WERI-Rb-1 (cell line): ENCODE data around the gene NRXN2.
A peak's percentile ranks its signal among the peaks of the same experiment; 100 is the strongest.

Experiments used
- DNase-seq: peaks from one replicate; pipeline ENCODE4 v3.0.0-alpha.2; 2020
- H3K27ac ChIP-seq: fragments of 250-450 bp; sonication (Bioruptor Pico); 2 replicates; pipeline ENCODE4 v1.5.1; 2020; ENCODE audit warnings: mild to moderate bottlenecking, moderate library complexity
- H3K27me3 ChIP-seq: fragments of 250-450 bp; sonication (Bioruptor Pico); 2 replicates; pipeline ENCODE4 v1.5.1; 2021; ENCODE audit warnings: mild to moderate bottlenecking, low read depth, moderate library complexity; ENCODE audit not compliant: insufficient read depth, severe bottlenecking
- H3K36me3 ChIP-seq: fragments of 250-450 bp; sonication (Bioruptor Pico); 2 replicates; pipeline ENCODE4 v1.5.1; 2020; ENCODE audit warnings: mild to moderate bottlenecking, moderate library complexity
- H3K4me3 ChIP-seq: 2 replicates; pipeline ENCODE4 v1.5.1; 2011; ENCODE audit warnings: low read depth, mild to moderate bottlenecking, control low read depth, low read length
- H3K9me3 ChIP-seq: fragments of 250-450 bp; sonication (Bioruptor Pico); 2 replicates; pipeline ENCODE4 v1.5.1; 2021; ENCODE audit warnings: mild to moderate bottlenecking, moderate library complexity; ENCODE audit not compliant: severe bottlenecking
- TF ChIP-seq, protein P1 (sequence below): IDR thresholded peaks from 2 replicates; pipeline ENCODE4 v1.5.1; 2011; ENCODE audit warnings: low read depth, mild to moderate bottlenecking, control low read depth, inconsistent platforms, low read length

NRXN2 gene

DNA sequence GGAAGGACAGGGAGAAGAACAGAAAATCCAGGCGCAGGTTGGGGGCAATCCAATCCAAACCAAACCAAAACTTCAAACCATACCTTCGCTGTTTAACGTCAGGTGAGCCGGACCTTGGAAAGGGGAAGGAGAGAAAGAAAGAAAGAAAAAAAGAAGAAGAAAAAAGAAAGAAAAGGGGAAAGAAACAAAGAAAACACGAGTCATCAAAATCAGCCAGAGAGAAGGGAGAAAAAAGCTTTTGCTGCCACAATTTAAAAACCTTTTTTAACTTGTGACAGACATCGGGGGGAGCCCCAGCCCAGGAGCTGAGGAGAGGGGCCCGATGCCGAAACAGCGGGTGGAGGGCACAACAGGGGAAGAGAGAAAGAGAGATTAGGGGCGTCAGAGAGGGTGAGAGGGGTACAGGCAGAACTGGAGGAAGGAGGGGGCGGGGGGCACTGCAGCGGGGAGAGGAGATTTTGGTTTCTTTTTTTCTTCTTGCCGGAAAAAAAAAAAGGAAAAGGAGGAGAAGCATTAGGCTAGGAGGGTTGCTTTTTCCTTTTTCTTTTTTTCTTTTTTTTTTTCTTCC is 30.1 kb downstream of the NRXN2 start:
- Histone ChIP-seq H3K4me3 (no peak overlapping the region), H3K27ac (no peak overlapping the region), H3K36me3 (no peaks in the 10 kb centered on the region), H3K9me3 (no peaks in the 10 kb centered on the region), H3K27me3 (no peaks in the 10 kb centered on the region)
- no peak for DNase-seq
- TF ChIP-seq, protein P1, sequence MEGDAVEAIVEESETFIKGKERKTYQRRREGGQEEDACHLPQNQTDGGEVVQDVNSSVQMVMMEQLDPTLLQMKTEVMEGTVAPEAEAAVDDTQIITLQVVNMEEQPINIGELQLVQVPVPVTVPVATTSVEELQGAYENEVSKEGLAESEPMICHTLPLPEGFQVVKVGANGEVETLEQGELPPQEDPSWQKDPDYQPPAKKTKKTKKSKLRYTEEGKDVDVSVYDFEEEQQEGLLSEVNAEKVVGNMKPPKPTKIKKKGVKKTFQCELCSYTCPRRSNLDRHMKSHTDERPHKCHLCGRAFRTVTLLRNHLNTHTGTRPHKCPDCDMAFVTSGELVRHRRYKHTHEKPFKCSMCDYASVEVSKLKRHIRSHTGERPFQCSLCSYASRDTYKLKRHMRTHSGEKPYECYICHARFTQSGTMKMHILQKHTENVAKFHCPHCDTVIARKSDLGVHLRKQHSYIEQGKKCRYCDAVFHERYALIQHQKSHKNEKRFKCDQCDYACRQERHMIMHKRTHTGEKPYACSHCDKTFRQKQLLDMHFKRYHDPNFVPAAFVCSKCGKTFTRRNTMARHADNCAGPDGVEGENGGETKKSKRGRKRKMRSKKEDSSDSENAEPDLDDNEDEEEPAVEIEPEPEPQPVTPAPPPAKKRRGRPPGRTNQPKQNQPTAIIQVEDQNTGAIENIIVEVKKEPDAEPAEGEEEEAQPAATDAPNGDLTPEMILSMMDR = no peak

DNA sequence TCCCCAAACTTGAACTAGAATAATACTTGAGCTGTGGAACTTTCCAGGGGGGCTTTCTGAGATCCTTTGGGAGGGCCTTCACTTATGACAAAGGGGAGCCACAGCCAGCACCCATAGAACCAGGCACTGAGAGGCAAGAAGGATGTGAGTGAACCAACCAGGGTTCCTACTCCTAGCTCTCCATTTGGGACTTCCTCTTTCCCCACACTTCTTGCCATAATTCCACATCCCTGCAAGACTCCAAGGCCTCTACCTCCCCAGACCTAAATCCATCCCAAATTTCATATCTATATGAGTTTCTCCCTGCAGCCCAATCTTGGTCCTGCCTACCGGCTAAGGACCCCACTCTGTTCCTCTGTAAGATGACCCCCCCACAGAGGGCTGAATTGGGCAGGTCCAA is 31.5 kb downstream of the NRXN2 start:
- H3K27me3 ChIP-seq = no peaks in the 10 kb centered on the region
- no peaks in the 10 kb centered on the region for H3K9me3 ChIP-seq
- no peaks in the 10 kb centered on the region for H3K36me3 ChIP-seq
- DNase-seq = no peak
- TF ChIP-seq, protein P1 = no peak
- no peak overlapping the region for H3K4me3 ChIP-seq
- H3K27ac ChIP-seq = no peak overlapping the region

DNA sequence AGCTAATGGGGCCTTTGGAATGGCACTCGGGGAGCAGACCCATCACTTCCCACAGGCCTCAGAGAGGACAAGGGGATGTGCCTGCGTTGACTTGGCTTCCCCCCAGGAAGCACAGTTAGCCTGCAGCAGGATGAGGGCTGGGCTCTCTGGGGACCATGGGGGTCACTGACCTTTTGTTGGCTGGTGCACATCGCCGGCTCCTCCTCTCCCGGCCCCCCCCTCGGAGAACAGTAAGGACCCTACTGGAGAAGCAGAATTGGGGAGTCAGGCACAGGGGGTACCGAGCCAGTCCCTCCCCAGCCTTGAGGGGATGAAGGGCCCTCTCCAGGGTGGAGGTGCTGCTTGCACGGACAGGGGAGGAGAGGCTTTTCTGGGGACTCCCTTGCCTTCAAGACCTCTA is 32.8 kb downstream of the NRXN2 start:
- no peak overlapping the region for H3K4me3 ChIP-seq
- no peaks in the 10 kb centered on the region for H3K9me3 ChIP-seq
- TF ChIP-seq, protein P1 = no peak
- H3K36me3 ChIP-seq = no peaks in the 10 kb centered on the region
- no peaks in the 10 kb centered on the region for H3K27me3 ChIP-seq
- no peak for DNase-seq
- no peak overlapping the region for H3K27ac ChIP-seq

DNA sequence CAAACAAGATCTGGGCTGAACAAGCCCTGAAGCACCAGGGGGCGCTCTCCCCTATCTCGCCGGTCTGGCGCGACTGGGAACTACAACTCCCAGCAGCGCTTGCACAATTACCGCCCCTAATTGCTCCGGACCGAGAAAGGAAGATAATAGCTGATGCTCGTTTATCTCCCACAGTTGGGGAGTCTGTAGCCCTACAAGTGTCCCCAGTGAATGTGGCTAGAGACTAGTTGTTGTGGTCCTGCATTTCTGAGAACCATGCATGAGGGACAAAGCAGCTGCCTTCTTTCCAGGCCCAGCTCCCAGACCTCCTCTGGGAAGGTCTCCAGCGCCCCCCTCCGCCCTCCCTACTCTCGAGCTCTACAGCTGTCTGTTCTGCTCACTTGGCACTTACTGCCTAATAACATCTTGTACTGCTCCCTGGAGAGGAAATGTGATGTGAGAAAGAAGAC is 34.4 kb downstream of the NRXN2 start:
- Histone ChIP-seq H3K27me3 (no peaks in the 10 kb centered on the region), H3K4me3 (peak overlapping the region; percentile 53), H3K9me3 (no peaks in the 10 kb centered on the region), H3K36me3 (no peaks in the 10 kb centered on the region), H3K27ac (peak overlapping the region; percentile 65)
- TF ChIP-seq, protein P1 = peak; percentile 92
- peak; percentile 94 for DNase-seq

DNA sequence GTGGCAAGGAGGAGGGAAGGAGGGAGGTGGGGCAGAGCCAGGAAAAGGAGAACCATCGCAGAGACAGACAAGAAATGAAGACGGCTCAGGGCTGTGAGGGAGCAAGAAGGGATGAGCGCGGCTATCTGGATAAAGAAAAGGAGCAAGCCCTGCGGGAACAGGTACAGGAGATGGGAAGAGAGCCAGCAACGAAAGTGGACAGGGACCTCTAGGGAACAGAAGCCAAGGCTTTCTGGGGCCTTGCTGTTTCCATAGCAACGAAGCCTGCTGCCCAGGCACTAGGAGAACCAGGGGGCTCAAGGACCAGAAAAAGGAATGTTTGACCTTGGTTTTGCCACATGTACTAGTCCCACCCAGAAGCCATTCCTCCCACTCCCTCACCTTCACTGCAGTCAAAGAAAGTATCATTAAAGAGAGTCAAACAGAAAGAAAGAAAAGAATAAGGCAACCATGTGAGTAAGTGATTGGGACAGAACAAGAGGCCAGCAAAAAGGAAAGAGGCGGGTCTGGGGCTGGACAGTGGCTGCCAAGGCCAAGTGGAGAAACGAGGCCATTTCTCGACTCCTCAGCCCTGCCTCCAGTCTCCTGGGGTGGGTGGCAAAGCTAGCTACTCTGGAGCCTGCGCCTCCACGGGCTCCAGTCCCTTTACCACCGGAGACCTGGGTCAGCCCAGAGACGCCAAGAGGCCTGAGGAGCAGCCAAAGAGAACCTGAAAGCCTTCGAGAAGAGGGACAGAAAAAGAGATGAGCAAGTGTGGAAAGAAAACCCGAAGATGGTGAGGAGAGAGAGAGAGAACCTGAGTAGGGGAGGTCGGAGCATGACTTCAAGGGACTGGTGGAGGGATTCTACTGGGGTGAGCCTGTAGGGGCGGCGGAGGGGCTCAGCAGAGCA is 35.1 kb downstream of the NRXN2 start:
- DNase-seq = no peak
- Histone ChIP-seq H3K36me3 (no peaks in the 10 kb centered on the region), H3K9me3 (no peaks in the 10 kb centered on the region), H3K27ac (no peak overlapping the region), H3K4me3 (peak overlapping the region; percentile 53), H3K27me3 (no peaks in the 10 kb centered on the region)
- TF ChIP-seq, protein P1 = no peak
